H9 (cell line): Measurements from ENCODE around the gene UNC80. TPM values are rescaled to one million over a fixed set of nuclear protein-coding genes. Genes with fewer than 3 reads are reported as not detected.

Experiments
- DNase-seq: peaks from one replicate; pipeline ENCODE4 v3.0.0-alpha.2; 2017
- H2AFZ ChIP-seq: one replicate; pipeline ENCODE4 v1.6.1; 2013; ENCODE audit warnings: mild to moderate bottlenecking, low read length, control low read depth, moderate library complexity
- H2AK5ac ChIP-seq: 2 replicates; pipeline ENCODE4 v1.6.1; 2013; ENCODE audit warnings: low read length, control low read depth, mixed read lengths; ENCODE audit not compliant: insufficient read length
- H2BK120ac ChIP-seq: one replicate; pipeline ENCODE4 v1.6.1; 2013; ENCODE audit warnings: low read depth, mild to moderate bottlenecking, low read length, control low read depth, inconsistent platforms; ENCODE audit not compliant: poor library complexity, severe bottlenecking
- H2BK12ac ChIP-seq: 2 replicates; pipeline ENCODE4 v1.6.1; 2013; ENCODE audit warnings: low read length, control low read depth, mixed read lengths, low read depth; ENCODE audit not compliant: insufficient read length
- H2BK15ac ChIP-seq: 2 replicates; pipeline ENCODE4 v1.6.1; 2013; ENCODE audit warnings: low read depth, low read length, control low read depth
- H2BK20ac ChIP-seq: one replicate; pipeline ENCODE4 v1.6.1; 2013; ENCODE audit warnings: low read depth, mild to moderate bottlenecking, low read length, control low read depth, inconsistent platforms; ENCODE audit not compliant: poor library complexity, severe bottlenecking
- H2BK5ac ChIP-seq: 2 replicates; pipeline ENCODE4 v1.6.1; 2013; ENCODE audit warnings: low read length, control low read depth, mixed read lengths; ENCODE audit not compliant: insufficient read length
- H3K14ac ChIP-seq: 2 replicates; pipeline ENCODE4 v1.6.1; 2013; ENCODE audit warnings: low read length, control low read depth; ENCODE audit not compliant: insufficient read depth
- H3K18ac ChIP-seq: 2 replicates; pipeline ENCODE4 v1.6.1; 2013; ENCODE audit warnings: low read depth, mild to moderate bottlenecking, mixed read lengths, low read length, control low read depth; ENCODE audit not compliant: insufficient read length
- H3K23ac ChIP-seq: 2 replicates; pipeline ENCODE4 v1.6.1; 2013; ENCODE audit warnings: low read length, control low read depth, mixed read lengths, low read depth; ENCODE audit not compliant: insufficient read length
- H3K23me2 ChIP-seq: 2 replicates; pipeline ENCODE4 v1.6.1; 2013; ENCODE audit warnings: low read depth, mild to moderate bottlenecking, mixed read lengths, low read length, control low read depth; ENCODE audit not compliant: insufficient read length, poor library complexity, severe bottlenecking
- H3K27ac ChIP-seq: 2 replicates; pipeline ENCODE4 v1.5.1; 2013; ENCODE audit warnings: low read length, control low read depth, mixed read lengths, low read depth; ENCODE audit not compliant: insufficient read length
- H3K27me3 ChIP-seq: 2 replicates; pipeline ENCODE4 v1.6.1; 2013; ENCODE audit warnings: low read length, control low read depth, inconsistent platforms; ENCODE audit not compliant: insufficient read depth
- H3K4ac ChIP-seq: 2 replicates; pipeline ENCODE4 v1.6.1; 2013; ENCODE audit warnings: low read depth, mild to moderate bottlenecking, control low read depth, inconsistent platforms, low read length, moderate library complexity
- H3K4me1 ChIP-seq: 2 replicates; pipeline ENCODE4 v1.6.1; 2013; ENCODE audit warnings: low read length, control low read depth, inconsistent platforms; ENCODE audit not compliant: insufficient read depth
- H3K4me2 ChIP-seq: 2 replicates; pipeline ENCODE4 v1.6.1; 2013; ENCODE audit warnings: low read length, control low read depth, mixed read lengths; ENCODE audit not compliant: insufficient read length, insufficient read depth
- H3K56ac ChIP-seq: 2 replicates; pipeline ENCODE4 v1.6.1; 2013; ENCODE audit warnings: low read depth, mild to moderate bottlenecking, mixed read lengths, low read length, control low read depth; ENCODE audit not compliant: insufficient read length
- H3K79me1 ChIP-seq: 2 replicates; pipeline ENCODE4 v1.6.1; 2013; ENCODE audit warnings: low read depth, mild to moderate bottlenecking, moderate library complexity, low read length, control low read depth, inconsistent platforms; ENCODE audit not compliant: insufficient read depth, poor library complexity, severe bottlenecking
- H3K79me2 ChIP-seq: 2 replicates; pipeline ENCODE4 v1.6.1; 2013; ENCODE audit warnings: low read length, control low read depth, inconsistent platforms; ENCODE audit not compliant: insufficient read depth
- H3K9ac ChIP-seq: 2 replicates; pipeline ENCODE4 v1.6.1; 2013; ENCODE audit warnings: low read length, control low read depth, mixed read lengths; ENCODE audit not compliant: insufficient read length; ENCODE audit errors: extremely low read depth
- H3K9me3 ChIP-seq: one replicate; pipeline ENCODE4 v1.6.1; 2013; ENCODE audit warnings: low read depth, low read length, inconsistent platforms; ENCODE audit not compliant: control insufficient read depth
- H3T11ph ChIP-seq: one replicate; pipeline ENCODE4 v1.6.1; 2013; ENCODE audit warnings: mild to moderate bottlenecking, low read length, control low read depth, inconsistent platforms
- H4K20me1 ChIP-seq: one replicate; pipeline ENCODE4 v1.6.1; 2013; ENCODE audit not compliant: control insufficient read depth, insufficient read length, insufficient read depth
- H4K5ac ChIP-seq: 2 replicates; pipeline ENCODE4 v1.6.1; 2013; ENCODE audit warnings: low read depth, mild to moderate bottlenecking, mixed read lengths, low read length, control low read depth; ENCODE audit not compliant: insufficient read length
- H4K8ac ChIP-seq: replicated peaks from 2 replicates; pipeline ENCODE4 v1.6.1; 2013; ENCODE audit warnings: low read length, control low read depth, mixed read lengths, low read depth; ENCODE audit not compliant: insufficient read length
- H4K91ac ChIP-seq: 2 replicates; pipeline ENCODE4 v1.6.1; 2013; ENCODE audit warnings: low read depth, mild to moderate bottlenecking, moderate library complexity, mixed read lengths, low read length, control low read depth; ENCODE audit not compliant: insufficient read length
- H3K27ac Mint-ChIP-seq, 3 experiments: 2 replicates in 2 of 3; 3 replicates in 1 of 3; pipeline ENCODE4 v1.8.0; 2020 to 2021; ENCODE audit warnings: mixed read lengths in 3 of 3, mild to moderate bottlenecking in 1 of 3, moderate library complexity in 1 of 3
- H3K27me3 Mint-ChIP-seq: 2 replicates; pipeline ENCODE4 v1.8.0; 2021; ENCODE audit warnings: low read depth, mild to moderate bottlenecking, moderate library complexity, mixed read lengths
- H3K36me3 Mint-ChIP-seq, 3 experiments: 2 replicates in 2 of 3; 3 replicates in 1 of 3; pipeline ENCODE4 v1.8.0; 2020 to 2021; ENCODE audit warnings: low read depth in 3 of 3, mixed read lengths in 3 of 3; ENCODE audit not compliant: insufficient read depth in 1 of 3
- H3K4me1 Mint-ChIP-seq, 2 experiments: 2 replicates each; pipeline ENCODE4 v1.8.0; 2020; ENCODE audit warnings: mixed read lengths in 2 of 2
- H3K4me3 Mint-ChIP-seq, 2 experiments: 2 replicates in 1 of 2; 3 replicates in 1 of 2; pipeline ENCODE4 v1.8.0; 2020 to 2021; ENCODE audit warnings: mild to moderate bottlenecking in 2 of 2, mixed read lengths in 2 of 2, moderate library complexity in 1 of 2
- H3K9me3 Mint-ChIP-seq, 2 experiments: 2 replicates in 1 of 2; 3 replicates in 1 of 2; pipeline ENCODE4 v1.8.0; 2020; ENCODE audit warnings: mild to moderate bottlenecking in 2 of 2, mixed read lengths in 2 of 2, moderate library complexity in 1 of 2
- CTCF ChIP-seq: fragments of 200-600 bp; sonication (generic); conservative IDR thresholded peaks from 3 replicates; pipeline ENCODE4 v1.8.0; 2021; ENCODE audit warnings: antibody characterized with exemption, mild to moderate bottlenecking
- WGBS: extraction: QIAGEN DNeasy Blood & Tissue Kit; methylation state at CpG from one replicate; pipeline ENCODE4 v1.1.7; 2013; ENCODE audit warnings: missing lambda C conversion rate, low lambda C conversion rate, mixed read lengths; ENCODE audit not compliant: insufficient read length; ENCODE audit errors: extremely low coverage; 5-methylcytosine and 5-hydroxymethylcytosine counted together
- total RNA-seq: library from RNA; stranded (reverse); gene quantifications from 2 replicates; pipeline ENCODE4 v1.2.1, GENCODE V29; 2021

The UNC80 gene
- total RNA-seq, 1 experiment from 2014 or later = 0.52 TPM

- TF ChIP-seq CTCF = no peak
- Histone ChIP-seq H3K4me2 (no peak overlapping the region), H3K4ac (no peak overlapping the region), H3K14ac (no peak overlapping the region), H2AFZ (no peak overlapping the region), H3K79me2 (no peaks in the 10 kb centered on the region), H3K18ac (no peak overlapping the region), H2AK5ac (no peak overlapping the region), H3K9ac (no peak overlapping the region), H4K91ac (no peak overlapping the region), H2BK5ac (no peak overlapping the region), H4K8ac (no peak overlapping the region), H3K27me3 (no peaks in the 10 kb centered on the region), H2BK12ac (no peak overlapping the region), H2BK20ac (no peak overlapping the region), H3K23ac (no peak overlapping the region), H2BK15ac (no peak overlapping the region), H4K5ac (no peak overlapping the region), H3K79me1 (no peaks in the 10 kb centered on the region), H4K20me1 (no peaks in the 10 kb centered on the region), H3K56ac (no peak overlapping the region), H3K27ac (no peak overlapping the region), H2BK120ac (no peak overlapping the region), H3K4me1 (no peaks in the 10 kb centered on the region), H3K23me2 (no peaks in the 10 kb centered on the region), H3T11ph (no peak overlapping the region), H3K9me3 (no peaks in the 10 kb centered on the region)
- H3K4me1 Mint-ChIP-seq = no peaks in the 10 kb centered on the region; a peak in 2 of 4 replicates
- H3K27ac Mint-ChIP-seq = no peak overlapping the region
- WGBS = no CpG with 5 or more reads among the region's 4 CpGs
- no peak overlapping the region for H3K4me3 Mint-ChIP-seq
- DNase-seq = no peak
- 0 out of 2 replicates have a peak, but pooled peaks cover 3% of the 10 kb centered on the region for H3K27me3 Mint-ChIP-seq
- H3K9me3 Mint-ChIP-seq = no peaks in the 10 kb centered on the region
- no peaks in the 10 kb centered on the region; a peak in 1 of 7 replicates for H3K36me3 Mint-ChIP-seq
Measured at GRCh38 chr2:209878701-209879100, 107.1 kb downstream of the UNC80 start.
